ENCODE data around the gene NCBP1. TPM values are rescaled to one million over a fixed set of nuclear protein-coding genes. Genes with fewer than 3 reads are reported as not detected.

NCBP1 gene
- total RNA-seq, 2 experiments from 2014 or later, result 45.9 to 49.0 TPM

DNA sequence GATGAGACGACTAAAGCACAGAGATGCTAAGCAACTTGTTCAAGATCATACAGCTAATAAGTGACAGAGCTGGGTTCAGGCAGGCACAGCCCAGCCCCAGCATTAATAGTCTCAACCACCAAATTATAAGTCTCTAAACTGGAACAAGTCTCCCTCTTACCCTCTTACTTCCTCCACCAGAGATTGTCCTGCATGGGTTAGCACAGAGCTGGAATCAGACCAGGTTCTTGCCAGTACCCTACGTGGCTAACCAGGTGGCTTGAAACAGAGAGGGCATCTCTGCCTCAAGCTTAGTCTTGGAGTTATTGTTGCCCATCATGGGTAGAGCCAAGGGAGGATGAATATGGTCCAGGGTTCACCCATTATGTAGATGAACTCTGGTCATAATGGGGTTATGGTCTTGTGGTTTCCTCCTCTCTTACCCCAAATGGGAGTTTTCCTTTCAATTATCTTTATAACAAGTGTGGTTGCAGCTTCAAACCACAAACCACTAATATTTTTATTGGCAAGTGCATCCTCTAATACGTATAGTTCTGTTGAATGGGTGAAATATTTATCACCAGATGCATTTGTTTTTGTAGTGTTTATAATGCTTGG is 71.8 kb downstream of the NCBP1 start:
- no peaks in the 10 kb centered on the region for H3K9me3 Mint-ChIP-seq
- no peak overlapping the region for H3K4me3 Mint-ChIP-seq
- peaks cover 17% of the 10 kb centered on the region for H3K27me3 Mint-ChIP-seq
- H3K36me3 Mint-ChIP-seq, result no peaks in the 10 kb centered on the region
- no peak overlapping the region for H3K27ac Mint-ChIP-seq
- no peak for DNase-seq
- H3K4me1 Mint-ChIP-seq, result peaks cover 26% of the 10 kb centered on the region

DNA sequence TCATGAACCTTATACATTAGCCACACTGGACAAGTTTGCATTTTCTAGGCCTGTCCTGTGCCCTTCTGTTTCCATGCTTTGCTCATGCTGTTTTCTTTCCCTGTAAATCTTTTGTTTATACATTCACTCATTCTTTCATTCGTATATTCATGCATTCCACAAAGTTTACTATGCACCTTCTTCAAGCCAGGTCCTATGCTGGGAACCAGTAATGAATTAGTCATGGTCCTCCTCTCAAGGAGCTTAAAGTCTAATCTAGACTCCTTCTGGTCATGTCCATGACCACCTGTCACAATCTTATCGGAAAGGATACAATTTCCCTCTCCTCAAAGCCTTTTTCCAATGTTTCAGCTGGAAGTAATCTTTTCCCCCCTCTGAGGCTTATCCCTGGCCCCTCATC is 72.6 kb downstream of the NCBP1 start:
- Mint-ChIP-seq H3K4me3 (no peak overlapping the region), H3K9me3 (no peaks in the 10 kb centered on the region), H3K27ac (no peak overlapping the region), H3K27me3 (peaks cover 9% of the 10 kb centered on the region), H3K36me3 (no peaks in the 10 kb centered on the region), H3K4me1 (peaks cover 25% of the 10 kb centered on the region)
- no peak for DNase-seq

DNA sequence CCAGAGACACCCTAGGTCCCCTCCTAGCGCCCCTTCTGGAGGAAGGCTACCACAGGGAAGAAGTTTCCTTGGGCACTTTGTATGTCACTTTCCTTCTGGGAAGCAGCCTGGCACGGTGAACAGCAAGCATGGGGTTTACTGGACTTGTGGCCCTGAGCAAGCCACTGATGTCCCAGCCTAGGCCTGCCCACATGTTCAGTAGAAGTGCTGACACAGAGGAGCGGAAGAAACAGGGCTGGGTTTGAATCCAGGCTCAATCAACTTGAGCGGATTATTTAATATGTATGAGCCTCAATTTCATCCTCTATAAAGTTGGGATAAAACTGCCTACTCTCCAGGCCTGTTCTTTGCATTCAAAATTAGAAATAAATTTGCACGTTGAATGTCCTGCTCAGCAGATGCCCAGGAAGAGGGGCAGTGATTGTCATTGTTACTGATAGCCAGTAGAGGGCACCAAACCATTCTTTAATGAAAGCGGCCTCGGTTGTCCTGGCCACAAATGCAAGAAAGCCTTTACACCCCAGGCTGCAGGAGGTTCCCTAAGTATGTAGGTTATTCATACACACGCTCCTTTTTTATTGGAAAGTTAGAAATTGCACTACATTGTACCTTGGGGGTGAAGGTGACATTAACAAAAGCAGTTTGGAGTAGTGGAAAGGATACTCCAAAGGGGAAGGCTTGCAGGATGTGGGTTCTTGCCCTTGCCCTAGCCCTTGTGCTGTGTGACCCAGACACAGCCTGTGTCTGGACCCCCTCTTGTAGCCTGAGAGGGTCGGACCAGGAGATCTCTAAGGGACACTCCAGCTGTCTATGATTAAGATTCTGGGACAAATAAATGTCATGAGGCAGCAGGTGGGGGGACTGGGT is 77.0 kb downstream of the NCBP1 start:
- H3K27ac Mint-ChIP-seq, result no peak overlapping the region
- H3K9me3 Mint-ChIP-seq, result no peaks in the 10 kb centered on the region
- H3K4me3 Mint-ChIP-seq, result no peak overlapping the region
- H3K27me3 Mint-ChIP-seq, result peaks cover 12% of the 10 kb centered on the region
- H3K36me3 Mint-ChIP-seq, result no peaks in the 10 kb centered on the region
- peak; percentile 25 for DNase-seq
- peaks cover 32% of the 10 kb centered on the region for H3K4me1 Mint-ChIP-seq

DNA sequence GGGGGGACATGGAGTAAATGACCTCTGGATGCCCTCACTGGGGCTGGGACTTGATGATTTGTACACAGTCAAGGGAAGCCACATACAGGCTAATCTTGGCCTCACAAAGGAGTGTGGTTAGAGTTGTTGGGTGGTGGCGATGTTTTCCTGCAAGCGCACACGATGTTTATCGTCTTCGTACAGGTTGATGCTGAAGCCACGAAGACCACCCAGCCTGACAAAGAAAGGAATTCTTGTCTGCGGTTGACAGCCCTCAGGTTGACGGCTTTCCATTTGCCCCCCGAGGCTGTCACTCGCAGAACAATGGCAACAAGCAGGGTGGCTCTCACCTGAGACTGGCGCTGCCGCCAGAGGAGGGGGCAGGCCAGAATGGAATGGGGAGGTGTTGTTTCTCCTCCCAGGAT is 77.6 kb downstream of the NCBP1 start:
- DNase-seq, result no peak
- Mint-ChIP-seq H3K36me3 (no peaks in the 10 kb centered on the region), H3K27ac (no peak overlapping the region), H3K4me3 (no peak overlapping the region), H3K9me3 (no peaks in the 10 kb centered on the region), H3K4me1 (peaks cover 28% of the 10 kb centered on the region), H3K27me3 (peaks cover 12% of the 10 kb centered on the region)

DNA sequence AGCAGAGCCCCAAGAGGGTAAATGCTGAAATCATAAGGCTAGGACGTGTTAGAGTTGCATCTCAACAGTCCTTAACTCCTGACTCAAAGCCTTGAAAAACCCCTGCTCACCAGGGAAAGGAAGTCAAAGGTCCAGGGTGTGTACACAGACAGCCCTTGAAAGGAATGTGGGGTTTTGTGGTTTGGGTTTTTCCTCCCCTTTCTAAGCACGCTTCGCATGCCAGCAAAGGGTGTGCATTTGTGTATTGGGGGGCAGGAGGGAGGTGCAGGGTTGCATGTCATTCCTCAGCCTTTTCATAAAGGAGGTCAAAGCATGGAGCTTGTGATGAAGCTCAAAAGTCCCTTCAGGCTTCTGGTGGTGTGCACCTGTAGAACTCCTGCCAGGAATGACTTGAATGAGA is 80.8 kb downstream of the NCBP1 start:
- Mint-ChIP-seq H3K36me3 (no peaks in the 10 kb centered on the region), H3K9me3 (no peaks in the 10 kb centered on the region), H3K4me1 (peaks cover 28% of the 10 kb centered on the region), H3K4me3 (no peak overlapping the region), H3K27ac (no peak overlapping the region), H3K27me3 (peaks cover 9% of the 10 kb centered on the region)
- DNase-seq, result no peak

DNA sequence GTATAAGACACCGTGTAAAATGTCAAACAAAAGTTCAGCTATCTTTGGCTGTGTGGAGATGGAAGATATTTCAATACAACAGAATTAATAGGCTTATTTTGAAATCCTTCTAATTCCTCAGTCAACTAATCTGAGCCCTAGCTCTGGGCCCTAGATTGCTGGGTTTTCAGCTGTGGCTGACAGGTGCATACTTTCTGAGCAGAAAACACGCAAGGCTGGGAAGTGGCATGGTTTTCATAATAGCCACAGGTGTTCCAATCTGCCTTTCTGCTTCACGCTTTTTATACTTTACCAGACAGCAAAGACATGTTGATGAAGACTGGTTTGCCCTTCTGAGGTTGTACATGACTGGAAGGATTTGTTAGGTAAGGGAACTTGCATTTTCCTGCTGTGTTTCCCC is 84.2 kb downstream of the NCBP1 start:
- no peak for DNase-seq
- Mint-ChIP-seq H3K4me1 (peaks cover 19% of the 10 kb centered on the region), H3K4me3 (no peak overlapping the region), H3K36me3 (no peaks in the 10 kb centered on the region), H3K27ac (no peak overlapping the region), H3K9me3 (peaks cover 3% of the 10 kb centered on the region), H3K27me3 (peaks cover 8% of the 10 kb centered on the region)

DNA sequence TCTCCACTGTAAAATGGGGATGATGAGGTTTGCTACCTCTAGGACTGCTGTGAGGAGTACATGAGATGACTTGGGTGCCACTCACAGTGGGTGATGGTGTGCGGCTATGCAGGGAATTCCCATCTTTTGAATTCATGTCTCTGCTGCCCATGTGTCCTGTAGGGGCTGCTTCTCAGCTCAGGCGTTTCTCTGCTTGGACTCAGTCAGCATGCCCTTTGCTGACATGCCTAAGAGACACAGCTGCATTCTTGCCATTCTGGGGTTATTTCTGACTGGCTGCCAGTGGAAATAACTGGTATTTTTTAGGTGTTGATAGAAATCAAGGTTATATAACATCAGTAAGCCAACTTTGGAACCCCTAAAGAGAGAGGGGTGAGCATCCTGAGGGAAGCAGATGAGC is 87.8 kb downstream of the NCBP1 start:
- Mint-ChIP-seq H3K4me1 (no peaks in the 10 kb centered on the region), H3K36me3 (no peaks in the 10 kb centered on the region), H3K27ac (no peak overlapping the region), H3K27me3 (peaks cover 11% of the 10 kb centered on the region), H3K9me3 (peaks cover 3% of the 10 kb centered on the region), H3K4me3 (no peak overlapping the region)
- DNase-seq, result no peak

DNA sequence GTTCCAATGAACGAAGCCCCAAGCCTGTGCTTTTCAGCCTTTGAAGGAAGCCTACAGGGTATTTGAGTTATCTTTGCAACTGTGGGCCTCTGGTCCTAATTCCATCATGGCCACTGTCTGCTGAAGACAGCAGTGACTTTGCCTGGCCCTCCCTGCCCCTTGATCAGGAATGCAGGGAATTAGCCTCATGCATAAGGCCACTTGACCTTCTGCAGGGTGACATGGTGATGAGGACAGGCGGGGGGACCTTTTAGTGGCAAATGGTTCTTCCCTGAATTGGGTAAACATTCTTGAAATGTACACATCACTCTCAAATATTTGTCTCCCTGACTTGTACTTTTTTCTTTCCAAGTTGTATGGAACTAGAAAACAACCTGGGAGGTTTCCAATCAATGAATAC is 88.7 kb downstream of the NCBP1 start:
- DNase-seq, result no peak
- Mint-ChIP-seq H3K4me1 (no peaks in the 10 kb centered on the region), H3K9me3 (peaks cover 3% of the 10 kb centered on the region), H3K4me3 (no peak overlapping the region), H3K36me3 (no peaks in the 10 kb centered on the region), H3K27me3 (peaks cover 11% of the 10 kb centered on the region), H3K27ac (no peak overlapping the region)

Other genes starting within 250 kb of the NCBP1 start
- 1 to 10 TPM; 4.1 to 4.5 TPM for gene TDRD7, start 221.7 kb upstream of the NCBP1 start, total RNA-seq
- 1 to 10 TPM; 1.2 to 1.5 TPM for gene TMOD1, start 132.2 kb upstream of the NCBP1 start, total RNA-seq
- gene TSTD2, start 453 bp upstream of the NCBP1 start, total RNA-seq, result 10 to 100 TPM; 15.3 to 17.4 TPM
- 10 to 100 TPM; 12.6 to 14.4 TPM for gene XPA, start 63.5 kb downstream of the NCBP1 start, total RNA-seq
- not detected for gene FOXE1, start 219.4 kb downstream of the NCBP1 start, total RNA-seq

Data from activated naive CD8-positive, alpha-beta T cell treated with anti-CD3 and anti-CD28 coated beads for 36 hours (primary cell).